Fibroblast of the aortic adventitia (primary cell): ENCODE data around the gene RAB27A. TPM values are rescaled to one million over a fixed set of nuclear protein-coding genes. Genes with fewer than 3 reads are reported as not detected.

Source experiments
- DNase-seq: peaks from one replicate; pipeline ENCODE4 v3.0.0-alpha.2; 2010; ENCODE audit warnings: low read depth
- H3K4me3 ChIP-seq: 2 replicates; pipeline ENCODE4 v1.5.1; 2011; ENCODE audit warnings: low read depth, mild to moderate bottlenecking, control low read depth, low read length, moderate library complexity
- total RNA-seq: library from RNA; depleted of rRNA; stranded (reverse); fragments of >200 nt; gene quantifications from 2 replicates; pipeline ENCODE4 v1.2.3, GENCODE V29; 2012; ENCODE audit warnings: low replicate concordance
- TF ChIP-seq, protein P1 (sequence below): IDR thresholded peaks from 2 replicates; pipeline ENCODE4 v1.5.1; 2011; ENCODE audit warnings: mild to moderate bottlenecking, low read length, control low read depth, inconsistent platforms; ENCODE audit not compliant: insufficient read depth

Gene RAB27A
- total RNA-seq, 1 donor = 9.9 TPM

- no peak overlapping the region for H3K4me3 ChIP-seq
- TF ChIP-seq, protein P1, sequence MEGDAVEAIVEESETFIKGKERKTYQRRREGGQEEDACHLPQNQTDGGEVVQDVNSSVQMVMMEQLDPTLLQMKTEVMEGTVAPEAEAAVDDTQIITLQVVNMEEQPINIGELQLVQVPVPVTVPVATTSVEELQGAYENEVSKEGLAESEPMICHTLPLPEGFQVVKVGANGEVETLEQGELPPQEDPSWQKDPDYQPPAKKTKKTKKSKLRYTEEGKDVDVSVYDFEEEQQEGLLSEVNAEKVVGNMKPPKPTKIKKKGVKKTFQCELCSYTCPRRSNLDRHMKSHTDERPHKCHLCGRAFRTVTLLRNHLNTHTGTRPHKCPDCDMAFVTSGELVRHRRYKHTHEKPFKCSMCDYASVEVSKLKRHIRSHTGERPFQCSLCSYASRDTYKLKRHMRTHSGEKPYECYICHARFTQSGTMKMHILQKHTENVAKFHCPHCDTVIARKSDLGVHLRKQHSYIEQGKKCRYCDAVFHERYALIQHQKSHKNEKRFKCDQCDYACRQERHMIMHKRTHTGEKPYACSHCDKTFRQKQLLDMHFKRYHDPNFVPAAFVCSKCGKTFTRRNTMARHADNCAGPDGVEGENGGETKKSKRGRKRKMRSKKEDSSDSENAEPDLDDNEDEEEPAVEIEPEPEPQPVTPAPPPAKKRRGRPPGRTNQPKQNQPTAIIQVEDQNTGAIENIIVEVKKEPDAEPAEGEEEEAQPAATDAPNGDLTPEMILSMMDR = no peak
- DNase-seq = no peak
Observed at GRCh38 chr15:55235546-55236036, 54.0 kb downstream of the RAB27A start.

GRCh38 chr15:55234800-55235104 is 54.9 kb downstream of the RAB27A start:
- TF ChIP-seq, protein P1 = no peak
- H3K4me3 ChIP-seq = no peak overlapping the region
- no peak for DNase-seq

DNA sequence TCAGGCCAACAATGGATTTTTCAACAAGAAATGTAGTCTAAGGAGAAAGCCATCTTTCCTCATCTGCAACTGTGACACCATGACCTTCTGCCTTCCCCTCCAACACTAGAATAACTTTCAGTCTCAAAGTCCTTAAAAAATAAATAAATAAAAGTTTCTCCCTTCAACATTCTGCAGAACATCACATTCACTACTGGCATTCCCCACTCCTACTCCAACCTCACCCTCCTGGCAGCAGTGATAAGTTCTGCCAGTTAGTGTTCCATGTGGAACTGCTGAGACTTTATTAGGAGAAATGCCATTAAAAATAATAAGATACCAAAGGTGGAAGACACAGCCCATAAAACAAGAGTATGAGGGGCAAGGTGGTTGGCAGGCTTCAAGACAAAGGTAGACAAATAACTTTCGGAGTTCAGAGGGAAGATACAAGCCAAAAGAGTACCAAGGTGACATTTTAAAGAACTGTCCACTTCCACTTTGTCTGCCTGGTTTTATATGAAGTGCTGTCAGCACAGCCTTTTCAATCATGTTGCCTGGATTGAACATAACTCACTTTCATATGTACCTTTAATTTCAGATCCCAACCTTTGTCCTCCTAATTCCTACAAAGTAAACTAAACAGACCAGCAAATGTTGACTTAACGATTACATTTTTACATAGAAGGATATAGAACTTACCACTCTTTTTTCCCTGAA is 55.4 kb downstream of the RAB27A start:
- H3K4me3 ChIP-seq = no peak overlapping the region
- no peak for DNase-seq
- TF ChIP-seq, protein P1 = no peak

DNA sequence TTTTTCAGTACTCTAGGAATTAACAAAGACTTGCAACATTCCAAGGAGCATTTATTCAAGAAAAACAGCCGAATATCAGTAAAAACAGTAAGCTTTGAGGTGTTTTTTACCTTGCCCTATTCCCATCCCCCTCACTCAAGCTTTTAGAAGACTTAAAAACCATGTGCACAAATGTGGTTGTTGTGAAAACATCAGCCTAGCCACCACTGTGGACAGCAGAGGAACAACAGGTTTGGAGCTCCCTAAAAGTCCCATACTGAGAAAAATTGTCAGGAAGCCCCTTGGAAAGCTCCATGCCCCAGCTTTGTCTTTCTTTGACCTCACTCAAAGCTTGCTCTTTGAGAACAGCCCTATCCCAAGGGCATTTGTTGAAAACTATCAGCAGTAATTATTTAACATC is 58.2 kb downstream of the RAB27A start:
- H3K4me3 ChIP-seq = no peak overlapping the region
- TF ChIP-seq, protein P1 = no peak
- DNase-seq = no peak

- no peak for DNase-seq
- TF ChIP-seq, protein P1 = no peak
Observed at GRCh38 chr15:55230953-55231352, 58.7 kb downstream of the RAB27A start.

GRCh38 chr15:55230051-55230670 is 59.5 kb downstream of the RAB27A start:
- TF ChIP-seq, protein P1 = no peak
- peak; percentile 62 for DNase-seq
- H3K4me3 ChIP-seq = no peak overlapping the region

More at GRCh38 chr15:55230953-55231352, 58.7 kb downstream of the RAB27A start:
- H3K4me3 ChIP-seq = no peak overlapping the region

DNA sequence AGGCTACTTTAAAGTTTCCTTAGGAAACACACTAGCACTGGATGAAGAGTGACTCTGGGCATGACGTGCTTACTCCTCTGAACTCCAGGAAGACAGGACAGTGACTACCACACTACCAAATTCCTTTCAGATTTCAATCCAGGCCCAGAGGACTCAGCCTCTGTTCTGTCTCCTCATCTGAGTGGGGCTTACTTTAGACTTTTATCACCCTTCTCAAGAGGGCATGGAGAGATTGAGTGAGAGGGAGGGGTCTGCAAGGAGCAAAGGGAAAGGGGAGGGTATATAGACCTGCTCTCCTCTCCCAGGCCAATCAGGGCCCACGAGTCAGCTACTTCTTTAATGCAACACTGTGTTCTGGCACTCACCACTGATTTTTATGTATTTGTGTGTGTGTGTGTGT is 63.5 kb downstream of the RAB27A start:
- H3K4me3 ChIP-seq = no peak overlapping the region
- no peak for DNase-seq
- TF ChIP-seq, protein P1 = no peak
